ENCODE data around the gene CNST.
"Not testable (repeated sequence)": the region's sequence is repeated elsewhere in the genome, so short reads cannot be mapped to it uniquely, and the experiment has no call there.

CNST gene

GRCh38 chr1:246629030-246629429, 62.8 kb downstream of the CNST start:
- DNase-seq, result no peak

- no peak for DNase-seq
Measured at GRCh38 chr1:246629976-246630375, 63.7 kb downstream of the CNST start.

GRCh38 chr1:246631426-246631825, 65.2 kb downstream of the CNST start:
- DNase-seq, result no peak

- no peak for DNase-seq
Measured at GRCh38 chr1:246632281-246633168, 66.3 kb downstream of the CNST start.

- DNase-seq, result not testable (repeated sequence)
Measured at GRCh38 chr1:246634659-246635058, 68.4 kb downstream of the CNST start.

- no peak for DNase-seq
Measured at GRCh38 chr1:246638941-246639655, 72.8 kb downstream of the CNST start.

GRCh38 chr1:246639732-246640131, 73.5 kb downstream of the CNST start:
- DNase-seq, result no peak

- no peak for DNase-seq
Measured at GRCh38 chr1:246640747-246641146, 74.5 kb downstream of the CNST start.

GRCh38 chr1:246641394-246641793, 75.1 kb downstream of the CNST start:
- DNase-seq, result no peak

- no peak for DNase-seq
Measured at GRCh38 chr1:246642719-246643118, 76.5 kb downstream of the CNST start.

GRCh38 chr1:246647113-246647512, 80.9 kb downstream of the CNST start:
- peak; percentile 71 for DNase-seq

- DNase-seq, result no peak
Measured at GRCh38 chr1:246647513-246647912, 81.3 kb downstream of the CNST start.

- peak; percentile 13 for DNase-seq
Measured at GRCh38 chr1:246651012-246651695, 84.9 kb downstream of the CNST start.

GRCh38 chr1:246658567-246658966, 92.3 kb downstream of the CNST start:
- no peak for DNase-seq

GRCh38 chr1:246659594-246660140, 93.4 kb downstream of the CNST start:
- DNase-seq, result no peak

GRCh38 chr1:246661451-246661850, 95.2 kb downstream of the CNST start:
- no peak for DNase-seq

GRCh38 chr1:246667773-246668172, 101.5 kb downstream of the CNST start:
- DNase-seq, result no peak

GRCh38 chr1:246669659-246670058, 103.4 kb downstream of the CNST start:
- no peak for DNase-seq

- DNase-seq, result no peak
Measured at GRCh38 chr1:246674049-246674448, 107.8 kb downstream of the CNST start.

GRCh38 chr1:246677842-246678241, 111.6 kb downstream of the CNST start:
- no peak for DNase-seq

- no peak for DNase-seq
Measured at GRCh38 chr1:246678816-246679793, 112.8 kb downstream of the CNST start.

- DNase-seq, result no peak
Measured at GRCh38 chr1:246679794-246680177, 113.5 kb downstream of the CNST start.

All from NCI-H1436 (cell line).